ENCODE results near the gene LRRK1.

The LRRK1 gene

GRCh38 chr15:101035611-101036010 is 116.5 kb downstream of the LRRK1 start:
- no peak overlapping the region for H3K4me3 ChIP-seq (replicated peaks in 1 of 2; ENCODE audit: low read depth in 2 of 2, low read length in 2 of 2)
- no peak for DNase-seq (ENCODE audit: low read depth in 2 of 2)
- no peak for TF ChIP-seq CTCF (IDR thresholded peaks at IDR 0.05; ENCODE audit: low read depth, low read length)

- no peak for TF ChIP-seq CTCF (IDR thresholded peaks at IDR 0.05; ENCODE audit: low read depth, low read length)
- DNase-seq (ENCODE audit: low read depth in 2 of 2), result no peak
- no peak overlapping the region for H3K4me3 ChIP-seq (replicated peaks in 1 of 2; ENCODE audit: low read depth in 2 of 2, low read length in 2 of 2)
Measured at GRCh38 chr15:101036189-101036588, 117.0 kb downstream of the LRRK1 start.

- no peak overlapping the region for H3K4me3 ChIP-seq (replicated peaks in 1 of 2; ENCODE audit: low read depth in 2 of 2, low read length in 2 of 2)
- TF ChIP-seq CTCF (IDR thresholded peaks at IDR 0.05; ENCODE audit: low read depth, low read length), result no peak
- no peak for DNase-seq (ENCODE audit: low read depth in 2 of 2)
Measured at GRCh38 chr15:101037090-101037830, 118.1 kb downstream of the LRRK1 start.

GRCh38 chr15:101038327-101039003 is 119.3 kb downstream of the LRRK1 start:
- TF ChIP-seq CTCF (IDR thresholded peaks at IDR 0.05; ENCODE audit: low read depth, low read length), result no peak
- no peak for DNase-seq (ENCODE audit: low read depth in 2 of 2)
- no peak overlapping the region for H3K4me3 ChIP-seq (replicated peaks in 1 of 2; ENCODE audit: low read depth in 2 of 2, low read length in 2 of 2)

DNA sequence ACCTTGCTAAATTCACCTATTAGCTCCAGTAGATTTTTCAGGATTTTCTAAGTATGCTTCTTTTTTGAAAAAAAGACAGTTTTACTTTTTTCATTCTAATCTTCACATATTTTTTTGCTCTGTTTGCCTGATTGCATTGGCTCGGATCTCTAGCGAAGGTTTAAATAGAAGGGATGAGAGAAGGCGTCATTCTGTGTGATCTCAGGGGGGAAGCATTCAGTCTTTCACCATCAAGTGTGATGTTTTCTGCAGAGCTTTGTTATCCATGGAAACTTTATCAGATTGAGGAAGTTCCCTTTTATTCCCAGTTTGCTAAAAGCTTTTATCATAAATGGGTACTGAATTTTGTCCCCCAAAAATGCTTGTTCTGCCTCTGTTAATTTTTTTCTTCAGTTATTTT is 120.3 kb downstream of the LRRK1 start:
- H3K4me3 ChIP-seq (replicated peaks in 1 of 2; ENCODE audit: low read depth in 2 of 2, low read length in 2 of 2), result no peak overlapping the region
- TF ChIP-seq CTCF (IDR thresholded peaks at IDR 0.05; ENCODE audit: low read depth, low read length), result no peak
- DNase-seq (ENCODE audit: low read depth in 2 of 2), result peak; percentile 90 to 93

GRCh38 chr15:101042320-101042719 is 123.2 kb downstream of the LRRK1 start:
- H3K4me3 ChIP-seq (replicated peaks in 1 of 2; ENCODE audit: low read depth in 2 of 2, low read length in 2 of 2), result no peak overlapping the region
- DNase-seq (ENCODE audit: low read depth in 2 of 2), result no peak
- no peak for TF ChIP-seq CTCF (IDR thresholded peaks at IDR 0.05; ENCODE audit: low read depth, low read length)
